Measurements from ENCODE around the gene DAW1. TPM values are rescaled to one million over a fixed set of nuclear protein-coding genes. Genes with fewer than 3 reads are reported as not detected.
A peak's percentile ranks its signal among the peaks of the same experiment; 100 is the strongest.
"Not testable (repeated sequence)": the region's sequence is repeated elsewhere in the genome, so short reads cannot be mapped to it uniquely, and the experiment has no call there.

Gene DAW1
- total RNA-seq, 2 experiments from 2014 or later: not detected

GRCh38 chr2:227834423-227834822, 37.0 kb upstream of the DAW1 start:
- H3K9me3 Mint-ChIP-seq: no peaks in the 10 kb centered on the region
- no peak for DNase-seq
- no peaks in the 10 kb centered on the region for H3K36me3 Mint-ChIP-seq (ENCODE audit: low read depth)
- ChIA-PET POLR2A (no interaction called here), CTCF (interaction anchor here (0.7 kb wide), 2 partner anchors 22 to 310 kb away, joined by 3 read pairs; no protein-coding TSS in a partner anchor)
- no peaks in the 10 kb centered on the region for H3K4me1 Mint-ChIP-seq (ENCODE audit: low read depth)
- H3K4me1 ChIP-seq (ENCODE audit: insufficient read depth, low read length): peaks cover 2% of the 10 kb centered on the region
- intact Hi-C loops (cut with DNase I, micrococcal nuclease): no loop called here
- TF ChIP-seq CTCF (IDR thresholded peaks at IDR 0.05): no peak
- no peaks in the 10 kb centered on the region for H3K9me3 ChIP-seq (ENCODE audit: control insufficient read depth in 1 of 2, insufficient read depth in 1 of 2, low read length in 2 of 2)
- no peak overlapping the region for H3K4me3 Mint-ChIP-seq
- H3K36me3 ChIP-seq (ENCODE audit: insufficient read depth, low read length): no peaks in the 10 kb centered on the region
- H3K27me3 ChIP-seq (ENCODE audit: control insufficient read depth in 1 of 2, insufficient read depth in 2 of 2, low read length in 2 of 2): no peaks in the 10 kb centered on the region
- no peak for ATAC-seq (ENCODE audit: poor library complexity)
- no peak overlapping the region for H3K27ac Mint-ChIP-seq
- no peaks in the 10 kb centered on the region for H3K27me3 Mint-ChIP-seq
- no peak overlapping the region for H3K4me3 ChIP-seq (ENCODE audit: low read length)
- no peak overlapping the region for H3K27ac ChIP-seq (ENCODE audit: low read depth in 1 of 2, low read length in 2 of 2)

- ATAC-seq (ENCODE audit: poor library complexity): no peak
- CTCF ChIA-PET: interaction anchor here (0.7 kb wide), 1 partner anchor 22 kb away, joined by 3 read pairs; no protein-coding TSS in a partner anchor
Measured at GRCh38 chr2:227834916-227835650, 36.3 kb upstream of the DAW1 start.

GRCh38 chr2:227839339-227840129, 31.9 kb upstream of the DAW1 start:
- peaks cover 16% of the 10 kb centered on the region for H3K27me3 Mint-ChIP-seq
- CTCF ChIA-PET: interaction anchor here (0.6 kb wide), 1 partner anchor 1490 kb away, joined by 3 read pairs; no protein-coding TSS in a partner anchor

More at GRCh38 chr2:227834916-227835650, 36.3 kb upstream of the DAW1 start:
- Mint-ChIP-seq H3K36me3 (ENCODE audit: low read depth) (no peaks in the 10 kb centered on the region), H3K27me3 (no peaks in the 10 kb centered on the region), H3K4me1 (ENCODE audit: low read depth) (no peaks in the 10 kb centered on the region), H3K27ac (no peak overlapping the region), H3K4me3 (no peak overlapping the region), H3K9me3 (no peaks in the 10 kb centered on the region)
- no peak for TF ChIP-seq CTCF (IDR thresholded peaks at IDR 0.05)
- no peak overlapping the region for H3K4me3 ChIP-seq (ENCODE audit: low read length)
- peaks cover 8% of the 10 kb centered on the region for H3K4me1 ChIP-seq (ENCODE audit: insufficient read depth, low read length)
- intact Hi-C loops (cut with DNase I, micrococcal nuclease): no loop called here
- POLR2A ChIA-PET: no interaction called here
- H3K27ac ChIP-seq (ENCODE audit: low read depth in 1 of 2, low read length in 2 of 2): no peak overlapping the region
- H3K9me3 ChIP-seq (ENCODE audit: control insufficient read depth in 1 of 2, insufficient read depth in 1 of 2, low read length in 2 of 2): no peaks in the 10 kb centered on the region
- no peak for DNase-seq
- no peaks in the 10 kb centered on the region for H3K36me3 ChIP-seq (ENCODE audit: insufficient read depth, low read length)
- H3K27me3 ChIP-seq (ENCODE audit: control insufficient read depth in 1 of 2, insufficient read depth in 2 of 2, low read length in 2 of 2): no peaks in the 10 kb centered on the region

More at GRCh38 chr2:227839339-227840129, 31.9 kb upstream of the DAW1 start:
- H3K36me3 ChIP-seq (ENCODE audit: insufficient read depth, low read length); H3K4me3 Mint-ChIP-seq; H3K9me3 ChIP-seq (ENCODE audit: control insufficient read depth in 1 of 2, insufficient read depth in 1 of 2, low read length in 2 of 2); H3K27ac Mint-ChIP-seq; ATAC-seq (ENCODE audit: poor library complexity); intact Hi-C loops (cut with DNase I, micrococcal nuclease); H3K4me3 ChIP-seq (ENCODE audit: low read length); H3K9me3 Mint-ChIP-seq; H3K27ac ChIP-seq (ENCODE audit: low read depth in 1 of 2, low read length in 2 of 2); H3K4me1 ChIP-seq (ENCODE audit: insufficient read depth, low read length); H3K4me1 Mint-ChIP-seq (ENCODE audit: low read depth); H3K27me3 ChIP-seq (ENCODE audit: control insufficient read depth in 1 of 2, insufficient read depth in 2 of 2, low read length in 2 of 2); POLR2A ChIA-PET; H3K36me3 Mint-ChIP-seq (ENCODE audit: low read depth): not testable (repeated sequence)
- DNase-seq: peak in 3 of 14 experiments; percentile 40 to 62 (median 47)

Measured in CD4-positive, alpha-beta T cell (primary cell).